HG02973 (cell line): Measurements from ENCODE around the gene EFS.

Experiments
- ATAC-seq: cut with Tn5 transposase; IDR thresholded peaks from one replicate; pipeline ENCODE4 v1.9.1; 2021; ENCODE audit warnings: moderate library complexity; ENCODE audit not compliant: unreplicated experiment

Gene EFS

DNA sequence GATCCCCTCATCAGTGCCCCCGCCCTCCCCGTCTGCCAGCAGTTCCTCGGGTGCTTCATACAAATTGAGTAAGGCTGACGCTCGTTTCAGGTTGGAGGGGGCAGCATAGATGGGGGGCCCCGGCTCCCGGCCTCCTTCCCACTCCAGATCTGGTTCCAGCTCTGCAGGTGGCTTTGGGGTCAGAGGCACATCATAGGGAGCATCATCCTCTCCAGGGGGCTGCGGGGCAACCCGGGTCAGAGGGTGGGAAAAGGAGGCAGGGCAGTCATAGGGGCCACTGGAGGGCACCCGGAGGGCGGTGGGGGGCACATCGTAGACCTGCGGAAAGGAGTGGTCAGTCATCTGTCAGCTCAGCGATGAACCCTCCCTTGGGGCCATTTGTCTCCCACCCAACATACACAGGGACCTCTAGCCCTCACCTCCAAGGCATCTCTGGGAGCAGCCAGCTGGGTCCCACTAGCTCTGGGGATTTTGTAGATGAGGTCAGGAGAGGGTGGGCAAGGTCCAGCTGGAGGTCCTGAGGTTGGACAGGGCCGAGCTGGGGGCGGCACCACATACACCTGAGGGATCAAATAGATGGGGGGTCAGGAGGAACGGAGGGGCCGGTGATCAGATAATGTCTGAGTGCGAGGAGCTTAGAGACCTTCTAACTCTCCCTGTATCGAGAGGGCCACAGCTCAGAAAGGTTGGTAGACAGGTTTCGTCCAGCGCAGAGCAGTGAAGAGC lies 5.1 kb downstream of the EFS start:
- ATAC-seq: no peak

GRCh38 chr14:23359167-23359626 lies 5.8 kb downstream of the EFS start:
- no peak for ATAC-seq

DNA sequence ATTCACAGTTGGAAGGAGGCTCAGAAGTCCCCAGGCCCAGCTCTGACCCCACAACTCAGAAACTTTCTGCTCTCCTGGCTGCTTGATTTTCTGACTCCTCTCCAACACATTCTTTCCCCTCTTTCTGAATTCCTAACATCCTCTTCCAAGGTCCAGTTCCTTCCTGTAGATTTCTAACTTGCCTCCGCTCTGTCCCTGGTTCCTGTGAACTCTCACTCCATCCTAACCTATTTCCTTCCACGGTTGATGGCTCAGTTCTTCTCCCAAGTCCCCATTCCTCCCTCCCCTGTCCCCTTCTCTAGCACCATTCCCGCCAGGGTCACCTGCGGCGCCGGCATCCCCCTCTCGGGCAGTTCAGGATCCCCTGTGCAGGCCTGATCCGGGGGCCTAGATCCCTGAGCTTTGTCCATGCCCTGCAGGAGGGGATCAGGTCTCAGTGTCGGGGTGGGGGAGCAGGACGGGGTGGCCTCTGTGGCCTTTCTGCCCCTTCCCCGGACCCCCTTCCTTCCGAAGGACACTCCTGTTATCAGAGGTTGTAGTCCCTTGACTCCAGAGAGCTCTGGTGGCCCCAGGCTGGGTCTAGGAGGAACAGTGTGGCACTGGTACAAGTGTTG lies 6.3 kb downstream of the EFS start:
- ATAC-seq: no peak

DNA sequence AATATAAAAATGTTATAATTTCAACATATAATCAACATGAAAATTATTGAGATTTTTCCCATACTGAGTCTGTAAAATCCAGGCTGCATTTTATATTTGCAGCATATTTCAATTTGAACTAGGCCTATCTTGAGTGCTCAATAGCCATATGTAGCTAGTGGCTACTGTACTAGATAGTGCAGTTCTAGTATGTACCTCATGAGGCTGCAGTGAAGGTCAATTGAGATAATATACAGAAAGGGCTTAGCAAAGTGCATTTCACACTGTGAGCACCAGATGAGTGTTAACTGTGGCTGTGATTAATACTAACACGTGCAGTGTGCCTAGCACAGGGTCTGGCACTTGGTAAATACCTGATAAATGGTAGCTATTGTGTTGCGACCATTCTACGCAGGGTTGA lies 6.9 kb downstream of the EFS start:
- no peak for ATAC-seq

- no peak for ATAC-seq
Observed at GRCh38 chr14:23357261-23357660, 7.7 kb downstream of the EFS start.

- no peak for ATAC-seq
Observed at GRCh38 chr14:23356662-23357061, 8.3 kb downstream of the EFS start.

- ATAC-seq: no peak
Observed at GRCh38 chr14:23355871-23356435, 9.0 kb downstream of the EFS start.

DNA sequence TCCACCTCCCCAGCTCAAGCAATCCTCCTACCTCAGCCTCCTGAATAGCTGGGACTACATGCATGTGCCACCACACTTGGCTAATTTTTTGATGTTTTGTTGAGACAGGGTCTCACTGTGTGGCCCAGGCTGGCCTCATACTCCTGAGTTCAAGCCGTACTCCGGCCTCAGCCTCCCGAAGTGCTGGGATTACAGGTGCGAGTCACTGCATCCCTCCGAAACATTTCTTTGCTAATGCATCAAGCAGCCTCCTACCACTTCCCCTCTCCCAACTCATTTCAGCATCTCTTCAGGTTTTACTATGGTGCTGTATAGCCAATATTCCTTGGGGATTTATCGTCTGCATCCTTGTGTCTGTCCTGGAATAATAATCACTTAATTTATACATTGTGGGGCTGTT lies 10.0 kb downstream of the EFS start:
- ATAC-seq: no peak

DNA sequence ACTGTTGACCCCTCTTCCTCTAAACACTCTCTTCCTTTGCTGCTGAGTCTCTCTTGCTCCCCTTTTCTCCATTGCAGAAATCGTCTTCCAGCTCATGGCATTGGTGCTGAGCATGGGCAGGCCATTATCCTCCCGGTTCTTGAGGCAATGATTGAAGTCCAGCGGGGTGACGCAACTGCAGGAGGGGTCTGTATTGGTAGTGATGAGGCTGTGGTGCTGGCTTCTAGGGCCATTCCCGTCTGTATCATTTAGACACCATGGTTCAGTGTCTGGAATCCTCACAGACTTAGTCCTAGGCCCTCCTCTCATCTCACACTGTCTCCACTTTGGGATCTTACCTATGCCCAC lies 11.6 kb downstream of the EFS start:
- no peak for ATAC-seq

DNA sequence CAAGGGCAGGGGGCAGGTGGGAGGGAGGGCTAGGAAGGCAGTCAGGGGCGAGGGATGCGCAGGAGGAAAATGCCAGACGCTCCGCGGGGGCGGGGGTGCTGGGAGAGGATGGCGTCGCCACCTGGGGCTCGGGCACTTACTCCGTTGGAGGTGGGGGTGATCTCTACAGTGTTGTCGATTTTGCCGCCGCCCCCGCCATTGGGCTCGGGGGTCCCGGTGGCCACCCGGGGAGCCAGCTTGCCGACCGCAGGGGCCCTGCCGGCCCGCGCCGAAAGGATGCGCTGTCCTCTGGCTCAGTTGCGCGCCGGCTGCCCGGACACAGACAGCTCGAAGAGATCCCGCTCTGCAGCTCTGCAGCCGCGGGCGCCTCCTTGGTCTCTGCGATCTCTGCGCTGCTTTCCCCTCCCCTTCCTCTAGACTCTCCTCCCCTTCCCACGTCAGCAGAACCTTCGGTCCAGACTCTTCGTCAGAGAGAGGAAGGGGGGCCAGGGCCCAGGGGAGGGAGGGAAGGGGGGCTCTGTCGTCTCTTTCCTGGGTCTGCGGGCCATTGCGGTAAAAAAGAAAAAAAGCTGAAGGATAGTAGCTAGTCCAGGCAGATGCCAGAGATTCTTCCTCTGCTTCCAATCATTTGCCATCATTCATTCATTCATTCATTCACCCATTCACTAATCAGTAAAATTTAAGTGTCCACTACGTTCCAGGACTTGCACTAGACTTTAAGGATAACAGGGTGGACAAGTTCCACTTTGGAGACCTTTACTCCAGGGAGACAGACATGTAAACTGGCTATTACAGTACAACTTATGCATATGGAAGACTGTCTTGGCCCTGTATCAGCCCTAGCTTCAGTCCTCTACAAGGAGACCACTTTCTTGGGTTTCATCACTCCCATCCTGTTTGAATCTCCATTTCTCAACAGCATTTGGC lies 12.2 kb downstream of the EFS start, which contains the start of gene SLC22A17:
Gene SLC22A17 (minus strand): TSS at position 382 of the 927 bp plus-strand sequence.
- ATAC-seq: no peak

- ATAC-seq: no peak
Observed at GRCh38 chr14:23351681-23352505, 13.1 kb downstream of the EFS start.

GRCh38 chr14:23349156-23349845 lies 15.7 kb downstream of the EFS start:
- no peak for ATAC-seq

- no peak for ATAC-seq
Observed at GRCh38 chr14:23348297-23348655, 16.7 kb downstream of the EFS start.

DNA sequence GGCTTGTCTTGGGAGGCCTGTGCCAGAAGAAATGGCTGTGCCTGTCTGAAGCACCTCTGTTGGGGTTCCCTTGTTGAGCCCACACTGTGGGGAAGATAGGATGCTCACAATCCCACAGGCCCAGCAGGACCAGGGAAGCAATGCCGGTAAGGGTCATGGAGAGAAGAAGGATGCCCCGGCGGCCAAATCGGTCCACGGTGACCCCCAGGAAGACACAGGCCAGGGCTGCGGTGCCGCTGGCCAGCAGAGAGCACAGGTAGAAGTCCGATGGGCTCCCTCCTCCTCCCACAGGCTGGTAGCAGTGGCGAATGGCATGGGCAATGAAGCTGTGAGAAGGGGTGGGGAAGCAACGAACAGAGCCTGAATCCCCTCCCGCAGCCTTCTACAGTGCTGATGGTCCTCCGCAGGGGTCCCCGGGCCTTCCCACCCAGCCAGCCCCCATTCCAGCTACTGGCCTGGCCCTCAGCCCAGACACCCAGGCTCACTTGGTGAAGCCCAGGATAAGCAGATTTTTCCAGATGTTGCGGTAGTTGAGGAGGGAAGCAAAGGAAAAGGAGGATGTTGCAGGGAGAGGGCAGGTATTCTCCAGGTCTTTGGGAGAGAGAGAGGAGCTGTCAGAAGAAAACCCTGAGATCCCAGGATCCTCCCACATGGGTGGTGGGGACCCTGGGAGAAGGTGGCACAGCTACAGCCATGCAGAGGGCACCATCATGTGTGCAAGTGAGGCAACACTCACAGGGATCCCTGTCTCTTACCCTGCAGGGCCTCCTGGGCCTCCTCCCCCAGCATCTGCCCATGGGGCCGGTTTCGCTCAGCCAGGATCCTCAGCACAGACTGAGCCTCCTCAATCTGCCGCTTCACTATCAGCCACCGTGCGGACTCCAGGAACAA lies 17.3 kb downstream of the EFS start:
- ATAC-seq: no peak

GRCh38 chr14:23346693-23347405 lies 18.1 kb downstream of the EFS start:
- ATAC-seq: no peak

- no peak for ATAC-seq
Observed at GRCh38 chr14:23345987-23346692, 18.8 kb downstream of the EFS start.

DNA sequence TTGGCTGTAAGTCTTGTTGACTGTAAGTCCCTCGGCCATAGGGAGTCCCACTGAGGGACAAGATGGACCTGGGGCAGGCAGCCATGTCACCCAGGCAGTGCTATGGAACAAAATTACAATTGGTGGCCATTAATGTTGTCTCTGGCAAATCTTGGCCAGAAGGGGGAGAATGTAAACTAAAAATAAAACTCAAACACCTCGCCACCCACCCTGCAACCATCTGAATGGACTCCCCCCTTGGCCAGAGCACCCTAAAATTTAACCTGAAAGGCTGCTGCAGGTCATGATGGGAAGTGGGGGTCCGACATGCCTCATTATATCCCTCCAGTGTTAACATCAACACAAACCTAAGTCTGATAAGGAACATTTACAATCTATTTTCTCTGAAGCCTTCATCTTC lies 20.5 kb downstream of the EFS start:
- no peak for ATAC-seq
